Measurements from ENCODE around the gene WNK1. TPM values are rescaled to one million over a fixed set of nuclear protein-coding genes. Genes with fewer than 3 reads are reported as not detected.

Gene WNK1
- total and polyA plus RNA-seq, 2 of the 8 experiments (the other 6 are each of a cell fraction or from before 2014, with no cell fraction given) = 88.2 to 157 TPM

- no peak for TF ChIP-seq YY1 (IDR thresholded peaks at IDR 0.05; ENCODE audit: low read depth, low read length)
Measured at GRCh38 chr12:944211-944610, 191.8 kb downstream of the WNK1 start (continued).

- Histone ChIP-seq H3K23ac (ENCODE audit: insufficient read length) (no peak overlapping the region), H3K27me3 (replicated peaks in 1 of 4; ENCODE audit: control insufficient read depth in 3 of 4, extremely low read depth in 1 of 4, insufficient read depth in 3 of 4, low read length in 3 of 4) (no peaks in the 10 kb centered on the region), H3K27ac (ENCODE audit: low read depth, low read length) (no peak overlapping the region), H2BK20ac (ENCODE audit: low read length) (no peak overlapping the region), H3K4me2 (ENCODE audit: insufficient read depth in 1 of 2, low read depth in 2 of 2, low read length in 2 of 2) (no peak overlapping the region), H4K20me1 (replicated peaks in 1 of 2; ENCODE audit: control insufficient read depth in 1 of 2, insufficient read depth in 2 of 2, low read length in 2 of 2) (peaks cover 0 to 2% of the 10 kb centered on the region in 2 experiments), H3K9me3 (ENCODE audit: insufficient read depth in 2 of 2, low read depth in 1 of 2, low read length in 1 of 2) (no peaks in the 10 kb centered on the region), H3K14ac (ENCODE audit: insufficient read length) (no peak overlapping the region), H3K56ac (replicated peaks; ENCODE audit: insufficient read length, low read depth, low read length) (no peak overlapping the region), H3K36me3 (ENCODE audit: control insufficient read depth in 2 of 4, insufficient read depth in 4 of 4, low read length in 3 of 4) (peaks cover 0 to 7% (median 0%) of the 10 kb centered on the region in 4 experiments; a peak in 2 of 8 replicates), H4K5ac (ENCODE audit: insufficient read length, low read depth, low read length) (no peak overlapping the region), H3K4me1 (replicated peaks in 1 of 4; ENCODE audit: control insufficient read depth in 3 of 4, insufficient read depth in 4 of 4, low read length in 3 of 4) (no peaks in the 10 kb centered on the region), H2BK12ac (ENCODE audit: low read depth, low read length) (no peak overlapping the region), H2BK120ac (replicated peaks; ENCODE audit: low read depth, low read length) (no peak overlapping the region), H3K79me2 (ENCODE audit: control insufficient read depth in 1 of 2, insufficient read depth in 2 of 2, low read length in 2 of 2) (peaks cover 0 to 37% of the 10 kb centered on the region in 2 experiments; a peak in 3 of 4 replicates), H4K91ac (replicated peaks; ENCODE audit: insufficient read length, low read length) (no peak overlapping the region), H2BK5ac (ENCODE audit: low read depth, low read length) (no peak overlapping the region), H3K4me3 (ENCODE audit: extremely low read depth in 1 of 4, insufficient read depth in 2 of 4, low read depth in 3 of 4, low read length in 4 of 4) (no peak overlapping the region), H3K79me1 (ENCODE audit: low read depth, low read length) (peaks cover 8% of the 10 kb centered on the region), H2BK15ac (ENCODE audit: low read length) (no peak overlapping the region), H3K23me2 (ENCODE audit: low read depth, low read length) (no peaks in the 10 kb centered on the region; the same call in 1 of the 2 replicates), H3K4ac (replicated peaks; ENCODE audit: insufficient read length, low read depth, low read length) (no peak overlapping the region), H3K18ac (ENCODE audit: extremely low read depth, low read length) (no peak overlapping the region), H4K8ac (ENCODE audit: extremely low read depth, insufficient read depth, low read length) (no peak overlapping the region), H3K9ac (replicated peaks in 1 of 4; ENCODE audit: extremely low read depth in 1 of 4, low read depth in 3 of 4, low read length in 3 of 4) (no peak overlapping the region), H2AFZ (ENCODE audit: low read length) (no peak overlapping the region), H2AK5ac (ENCODE audit: low read depth, low read length) (no peak overlapping the region)
- FAIRE-seq = no peak
- ChIA-PET CTCF (ENCODE audit: partially characterized antibody) (interaction anchor here (1.3 to 2.2 kb wide), 2 partner anchors 146 to 370 kb away, joined by 5 to 7 read pairs; no protein-coding TSS in a partner anchor), POLR2A (ENCODE audit: partially characterized antibody) (no interaction called here)
- no peak for DNase-seq (ENCODE audit: low read depth in 1 of 2, low spot score in 2 of 2)
- no peak for TF ChIP-seq CBX8 (IDR thresholded peaks at IDR 0.05; ENCODE audit: borderline replicate concordance, low read depth, low read length)
- no peak for TF ChIP-seq RNF2 (IDR thresholded peaks at IDR 0.05; ENCODE audit: borderline replicate concordance, low read depth, low read length, missing control alignments, poor library complexity, severe bottlenecking)
- no peak for TF ChIP-seq ASH2L (IDR thresholded peaks at IDR 0.05; ENCODE audit: low read length)
- TF ChIP-seq, protein P1, sequence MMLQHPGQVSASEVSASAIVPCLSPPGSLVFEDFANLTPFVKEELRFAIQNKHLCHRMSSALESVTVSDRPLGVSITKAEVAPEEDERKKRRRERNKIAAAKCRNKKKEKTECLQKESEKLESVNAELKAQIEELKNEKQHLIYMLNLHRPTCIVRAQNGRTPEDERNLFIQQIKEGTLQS (IDR thresholded peaks at IDR 0.05; ENCODE audit: insufficient read depth, low read depth, low read length) = no peak
- no peak for TF ChIP-seq CHD2 (IDR thresholded peaks at IDR 0.05; ENCODE audit: low read length)
- no peak for TF ChIP-seq NANOG (IDR thresholded peaks at IDR 0.05; ENCODE audit: insufficient read depth, low read depth, low read length, poor library complexity, severe bottlenecking)
- TF ChIP-seq, protein P2, sequence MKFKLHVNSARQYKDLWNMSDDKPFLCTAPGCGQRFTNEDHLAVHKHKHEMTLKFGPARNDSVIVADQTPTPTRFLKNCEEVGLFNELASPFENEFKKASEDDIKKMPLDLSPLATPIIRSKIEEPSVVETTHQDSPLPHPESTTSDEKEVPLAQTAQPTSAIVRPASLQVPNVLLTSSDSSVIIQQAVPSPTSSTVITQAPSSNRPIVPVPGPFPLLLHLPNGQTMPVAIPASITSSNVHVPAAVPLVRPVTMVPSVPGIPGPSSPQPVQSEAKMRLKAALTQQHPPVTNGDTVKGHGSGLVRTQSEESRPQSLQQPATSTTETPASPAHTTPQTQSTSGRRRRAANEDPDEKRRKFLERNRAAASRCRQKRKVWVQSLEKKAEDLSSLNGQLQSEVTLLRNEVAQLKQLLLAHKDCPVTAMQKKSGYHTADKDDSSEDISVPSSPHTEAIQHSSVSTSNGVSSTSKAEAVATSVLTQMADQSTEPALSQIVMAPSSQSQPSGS (IDR thresholded peaks at IDR 0.05; ENCODE audit: low read length) = no peak
- no peak for TF ChIP-seq E2F6 (IDR thresholded peaks at IDR 0.05)
Measured at GRCh38 chr12:946212-946611, 193.8 kb downstream of the WNK1 start.

All from H1 (cell line).